DMS153 treated with DMSO at 0.1 percent for 48 hours (cell line): ENCODE data around the gene MZB1.
"Not testable (repeated sequence)": the region's sequence is repeated elsewhere in the genome, so short reads cannot be mapped to it uniquely, and the experiment has no call there.

Experiments
- DNase-seq: peaks from one replicate; lab custom pipeline; 2025; ENCODE audit not compliant: unreplicated experiment; lab: John Stamatoyannopoulos, UW

The MZB1 gene

DNA sequence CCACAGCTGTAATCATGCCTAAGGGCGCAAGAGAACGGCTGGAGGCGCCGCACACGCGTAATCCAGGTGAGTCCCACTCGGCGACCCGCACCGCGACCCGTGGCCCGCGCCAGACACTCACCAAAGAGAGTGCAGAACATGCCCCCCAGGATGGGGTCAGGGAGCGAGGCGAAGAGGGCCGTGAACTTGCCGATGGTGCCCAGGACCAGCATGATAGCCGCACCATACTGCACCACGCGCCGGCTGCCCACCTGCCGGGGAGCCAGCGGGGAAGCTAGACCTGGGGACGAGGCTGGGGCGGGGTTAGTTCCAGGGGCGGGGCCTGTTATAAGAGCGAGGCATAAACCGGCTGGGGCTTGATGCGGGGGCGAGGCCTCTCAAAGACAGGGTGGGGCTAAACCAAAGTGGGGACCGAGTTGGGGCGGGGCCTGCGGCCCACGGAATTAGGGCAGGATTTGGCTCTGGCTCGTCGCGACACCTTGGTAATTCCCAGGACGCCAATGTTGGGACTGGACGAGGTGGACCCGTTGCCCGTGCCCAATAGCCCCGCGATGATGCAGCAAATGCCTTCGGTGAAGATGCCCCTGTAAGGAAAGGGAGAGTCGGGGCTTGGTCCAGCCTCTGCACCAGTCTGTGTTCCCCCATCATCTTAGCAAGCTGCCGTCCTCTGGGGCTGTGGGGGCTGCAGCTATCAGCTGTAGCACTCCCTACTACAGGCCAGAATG is 11.4 kb downstream of the MZB1 start:
- DNase-seq, result no peak

DNA sequence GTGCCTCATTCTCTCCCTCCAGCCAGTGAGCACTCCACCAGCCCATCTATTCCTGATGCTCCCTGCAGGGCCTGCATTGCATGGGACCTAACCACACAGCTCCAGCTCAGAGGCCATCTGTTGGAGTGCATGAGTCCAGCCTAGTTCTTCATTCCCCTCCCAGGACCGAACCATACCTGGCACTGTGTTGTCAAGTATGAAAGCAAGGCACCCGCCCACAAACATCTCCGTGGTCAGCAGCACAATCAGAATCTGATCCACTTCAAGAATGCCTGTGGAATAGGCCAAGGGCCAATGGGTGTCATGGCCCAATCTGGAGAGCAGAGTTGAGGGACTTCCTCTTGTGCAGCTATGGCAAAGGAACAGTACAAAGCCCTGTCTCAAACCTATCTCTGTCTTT is 12.5 kb downstream of the MZB1 start:
- no peak for DNase-seq

DNA sequence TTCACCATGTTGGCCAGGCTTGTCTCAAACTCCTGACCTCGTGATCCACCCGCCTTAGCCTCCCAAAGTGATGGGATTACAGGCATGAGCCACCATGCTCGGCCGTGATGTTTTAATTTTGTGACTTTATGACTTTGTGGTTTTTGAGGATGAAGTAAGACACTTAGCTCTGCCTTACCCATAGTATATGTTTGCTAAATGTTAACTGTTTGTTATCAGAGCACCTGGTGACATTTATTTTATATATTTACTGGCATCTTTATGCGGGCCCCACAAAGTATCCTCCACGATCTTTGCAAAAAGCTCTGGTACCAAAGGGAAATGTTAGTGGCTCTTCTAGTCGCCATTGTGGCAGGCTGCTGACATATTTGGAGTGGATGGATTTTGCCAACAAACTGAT is 13.3 kb downstream of the MZB1 start:
- DNase-seq, result no peak

DNA sequence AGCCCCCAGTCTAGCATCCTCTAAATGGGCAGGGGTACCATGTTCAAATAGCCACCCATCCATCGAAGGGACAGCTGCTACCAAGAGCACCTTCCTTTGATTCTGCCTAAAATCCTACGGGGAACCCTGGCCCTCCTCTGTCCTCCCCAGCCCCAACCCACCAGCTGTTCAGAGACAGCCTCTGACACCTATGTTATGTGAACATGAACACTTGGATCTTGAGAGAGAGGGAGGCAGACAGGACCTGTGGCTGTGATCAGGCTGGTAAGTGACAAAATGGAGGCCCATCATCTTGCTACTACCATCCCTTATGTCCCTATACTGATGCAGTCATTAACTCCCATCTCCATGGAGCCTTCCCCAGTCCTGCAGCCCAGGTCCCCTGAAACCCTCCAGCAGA is 14.8 kb downstream of the MZB1 start:
- no peak for DNase-seq

DNA sequence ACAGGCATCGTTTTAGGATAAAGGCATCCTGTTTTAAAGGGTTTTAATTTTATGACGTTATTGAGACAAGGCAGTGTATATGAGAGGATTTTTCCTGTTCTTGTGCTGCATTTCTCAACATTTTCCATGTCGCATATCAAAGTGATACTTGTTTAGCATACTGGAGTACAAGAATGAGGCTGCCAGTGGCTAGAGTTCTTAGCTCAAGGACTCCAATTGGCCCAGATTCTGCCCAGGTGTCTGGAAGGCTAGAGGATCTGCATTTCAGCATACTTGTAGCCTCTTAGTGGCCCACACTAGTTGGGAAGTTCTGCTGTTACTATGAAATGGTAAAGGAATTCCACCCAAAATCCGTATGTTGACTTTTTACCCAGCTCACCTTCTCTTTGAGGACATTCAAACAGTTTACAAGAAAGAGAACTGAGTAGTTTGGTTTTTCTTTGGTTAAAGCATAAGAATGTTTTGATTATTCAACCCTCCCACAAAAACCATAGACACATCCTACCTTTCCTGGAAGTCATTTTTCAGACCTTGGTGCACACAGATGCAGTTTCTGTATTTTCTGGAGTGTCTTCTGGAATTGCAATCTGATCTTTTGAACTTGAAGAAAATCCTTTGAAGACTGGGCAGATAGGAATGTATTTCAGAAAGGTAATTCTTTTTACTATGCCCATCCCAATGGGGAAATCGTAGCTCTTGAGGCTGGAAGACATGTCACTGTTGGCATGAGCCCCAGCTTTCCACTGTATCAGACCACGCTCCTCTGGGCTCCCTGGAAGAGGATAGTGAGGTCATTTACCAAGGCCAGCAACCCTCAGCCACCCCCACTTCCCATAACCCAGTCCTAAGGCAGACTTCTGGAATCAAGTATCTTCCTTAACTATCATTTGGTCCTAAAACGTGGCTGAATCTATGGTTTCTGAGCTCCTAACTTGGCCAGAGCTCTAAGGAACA is 18.0 kb downstream of the MZB1 start:
- no peak for DNase-seq

DNA sequence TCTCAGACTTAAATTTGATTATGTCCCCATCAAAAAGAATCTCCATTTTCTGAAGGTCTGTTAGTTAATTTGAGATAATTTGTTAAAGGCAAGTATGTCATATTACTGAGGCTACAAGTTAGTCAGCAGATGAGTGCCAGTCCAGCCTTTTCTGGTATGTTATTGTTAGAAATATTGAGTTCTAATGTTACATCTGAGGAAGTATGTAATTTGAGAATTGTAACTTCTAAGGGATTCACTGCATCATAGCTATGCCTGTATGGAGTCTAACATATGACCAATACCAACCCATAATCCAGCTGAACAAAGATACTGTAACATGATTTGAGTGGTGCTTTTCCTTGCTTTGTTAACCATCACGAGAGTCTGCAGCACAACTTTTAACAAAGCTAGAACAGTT is 20.5 kb downstream of the MZB1 start:
- DNase-seq, result no peak

DNA sequence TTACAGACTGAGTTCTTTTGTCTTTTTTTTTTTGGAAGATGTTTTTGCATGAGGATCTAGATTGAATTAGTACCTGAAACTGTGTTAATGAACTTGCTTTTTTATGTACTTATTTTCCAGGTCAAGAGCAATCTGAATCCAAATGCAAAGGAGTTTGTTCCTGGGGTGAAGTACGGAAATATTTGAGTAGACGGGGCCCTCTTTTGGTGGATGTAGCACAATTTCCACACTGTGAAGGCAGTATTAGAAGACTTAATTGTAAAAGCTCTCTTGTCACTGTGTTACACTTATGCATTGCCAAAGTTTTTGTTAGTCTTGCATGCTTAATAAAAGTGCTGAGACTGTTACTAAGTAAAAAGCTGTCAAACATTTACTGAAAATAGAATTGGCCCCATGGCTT is 21.1 kb downstream of the MZB1 start:
- no peak for DNase-seq

DNA sequence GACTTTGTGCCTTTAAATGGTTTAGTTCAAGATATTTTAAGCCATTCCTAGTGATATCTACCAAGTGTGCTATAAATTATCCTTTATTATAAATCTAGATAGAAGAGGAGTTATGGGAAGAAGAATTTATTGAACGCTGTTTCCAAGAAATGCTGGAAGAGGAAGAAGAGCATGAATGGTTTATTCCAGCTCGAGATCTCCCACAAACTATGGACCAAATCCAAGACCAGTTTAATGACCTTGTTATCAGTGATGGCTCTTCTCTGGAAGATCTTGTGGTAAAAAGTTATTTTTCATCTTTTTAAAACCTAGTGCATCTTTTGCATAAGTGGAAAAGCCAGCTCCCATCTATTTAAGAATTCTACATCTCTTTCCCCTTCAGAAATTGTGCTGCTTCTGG is 25.2 kb downstream of the MZB1 start:
- DNase-seq, result no peak

DNA sequence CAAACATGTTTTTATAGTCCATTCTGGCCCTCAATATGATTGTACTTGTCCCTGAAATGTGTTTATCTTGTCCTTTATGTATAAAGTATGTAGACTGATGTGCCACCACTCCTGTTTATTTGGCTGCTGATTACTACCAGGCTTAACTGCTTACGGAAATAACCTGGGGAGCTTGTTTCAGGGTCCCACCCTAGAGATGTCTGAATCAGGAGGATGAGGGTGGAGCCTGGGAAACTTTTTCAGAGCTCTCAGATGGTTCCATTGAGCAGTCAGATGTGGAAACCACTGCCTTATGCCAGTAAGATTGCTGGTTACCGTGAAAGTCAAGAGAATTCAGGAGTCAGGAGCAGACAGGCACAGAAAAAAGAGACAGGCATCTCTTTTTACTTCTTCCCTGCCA is 25.8 kb downstream of the MZB1 start:
- no peak for DNase-seq

DNA sequence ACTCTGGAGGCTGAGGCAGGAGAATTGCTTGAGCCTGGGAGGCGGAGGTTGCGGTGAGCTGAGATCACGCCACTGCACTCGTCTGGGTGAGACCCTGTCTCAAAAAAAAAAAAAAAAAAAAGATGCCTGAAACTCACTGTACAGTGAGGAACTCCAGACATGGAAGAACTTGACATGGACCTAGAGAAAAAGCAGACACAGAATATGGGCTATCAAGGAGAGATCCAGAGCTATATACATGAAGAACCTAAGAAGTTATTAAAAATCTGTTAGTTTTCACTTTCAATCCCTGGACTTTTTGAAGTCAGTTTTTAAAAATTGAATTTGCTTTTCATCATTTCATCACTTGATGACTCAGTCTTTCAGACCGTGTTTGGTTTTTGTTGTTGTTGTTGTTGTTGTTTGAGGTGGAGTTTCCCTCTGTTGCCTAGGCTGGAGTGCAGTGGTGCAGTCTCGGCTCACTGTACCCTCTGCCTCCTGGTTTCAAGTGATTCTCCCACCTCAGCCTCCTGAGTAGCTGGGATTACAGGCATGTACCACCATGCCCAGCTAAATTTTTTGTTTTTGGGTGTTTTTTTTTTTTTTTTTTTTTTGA is 27.8 kb downstream of the MZB1 start:
- DNase-seq, result no peak

DNA sequence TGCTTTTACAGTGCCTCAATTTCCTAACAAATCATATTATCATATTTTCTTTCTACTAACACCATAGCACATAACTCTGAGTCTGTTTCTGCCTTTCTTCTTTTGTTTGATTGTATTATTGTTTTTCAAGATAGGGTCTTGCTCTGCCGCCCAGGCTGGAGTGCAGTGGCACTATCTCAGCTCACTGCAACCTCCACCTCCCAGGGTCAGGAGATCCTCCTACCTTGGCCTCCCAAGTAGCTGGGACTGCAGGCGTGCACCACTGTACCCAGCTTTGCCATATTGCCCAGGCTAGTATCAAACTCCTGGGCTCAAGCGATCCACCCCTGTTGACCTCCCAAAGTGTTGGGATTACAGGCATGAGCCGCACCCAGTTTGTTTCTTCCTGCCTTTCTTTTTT is 29.3 kb downstream of the MZB1 start:
- DNase-seq, result no peak

DNA sequence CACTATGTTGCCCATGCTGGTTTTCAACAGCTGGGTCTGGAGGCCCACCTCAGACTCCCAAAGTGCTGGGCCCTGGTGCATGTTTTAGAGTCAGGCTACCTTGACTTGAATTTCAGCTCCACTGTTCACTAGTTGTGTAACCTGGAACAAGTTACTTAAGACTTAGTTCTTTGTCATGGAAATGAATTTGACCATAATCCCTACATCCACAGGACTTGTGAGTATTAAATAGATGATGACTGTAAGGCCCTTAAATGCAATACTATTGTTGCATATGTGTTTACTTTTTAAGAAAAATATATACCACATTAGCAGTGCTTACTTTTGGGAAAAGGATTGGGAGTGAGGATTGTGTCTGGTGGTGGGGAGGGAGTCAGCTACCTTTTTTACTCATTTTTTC is 31.6 kb downstream of the MZB1 start:
- DNase-seq, result no peak

DNA sequence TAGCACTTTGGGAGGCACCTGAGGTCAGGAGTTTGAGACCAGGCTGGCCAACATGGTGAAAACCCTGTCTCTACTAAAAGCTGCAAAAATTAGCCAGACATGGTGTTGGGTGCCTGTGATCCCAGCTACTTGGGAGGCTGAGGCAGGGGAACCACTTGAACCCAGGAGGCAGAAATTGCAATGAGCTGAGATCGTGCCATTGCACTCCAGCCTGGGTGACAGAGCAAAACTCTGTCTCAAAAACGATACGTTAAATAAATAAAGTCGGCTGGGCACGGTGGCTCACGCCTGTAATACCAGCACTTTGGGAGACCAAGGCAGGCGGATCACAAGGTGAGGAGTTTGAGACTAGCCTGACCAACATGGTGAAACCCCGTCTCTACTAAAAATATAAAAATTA is 33.8 kb downstream of the MZB1 start:
- DNase-seq, result not testable (repeated sequence)

DNA sequence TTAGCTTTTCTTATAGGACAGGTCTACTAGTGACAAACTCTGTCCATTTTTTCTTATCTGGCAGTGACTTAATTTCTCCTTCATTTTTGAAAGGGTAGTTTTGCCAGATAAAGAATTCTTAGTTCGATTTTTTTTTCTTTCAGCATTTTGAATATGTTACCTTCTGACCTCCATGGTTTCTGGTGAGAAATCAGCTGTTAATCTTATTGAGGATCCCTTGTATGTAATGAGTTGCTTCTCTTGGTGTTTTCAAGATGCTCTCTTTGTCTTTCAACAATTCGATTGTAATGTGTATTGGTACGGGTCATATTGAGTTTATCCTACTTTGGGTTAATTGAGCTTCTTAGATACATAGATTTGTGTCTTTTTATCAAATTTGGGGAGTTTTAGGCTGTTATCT is 35.5 kb downstream of the MZB1 start:
- no peak for DNase-seq

DNA sequence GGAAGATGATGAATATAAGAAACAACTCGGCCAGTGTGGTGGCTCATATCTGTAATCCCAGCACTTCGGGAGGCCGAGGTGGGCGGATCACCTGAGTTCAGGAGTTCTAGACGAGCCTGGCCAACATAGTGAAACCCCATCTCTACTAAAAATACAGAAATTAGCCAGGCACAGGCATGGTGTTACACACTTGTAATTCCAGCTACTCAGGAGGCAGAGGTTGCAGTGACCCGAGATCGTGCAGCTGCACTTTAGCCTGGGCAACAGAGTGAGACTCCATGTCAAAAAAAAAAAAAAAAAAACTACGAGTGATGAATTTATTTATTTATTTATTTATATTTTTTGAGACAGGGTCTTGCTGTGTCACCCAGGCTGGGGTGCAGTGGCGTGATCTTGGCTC is 41.9 kb downstream of the MZB1 start:
- DNase-seq, result not testable (repeated sequence)

DNA sequence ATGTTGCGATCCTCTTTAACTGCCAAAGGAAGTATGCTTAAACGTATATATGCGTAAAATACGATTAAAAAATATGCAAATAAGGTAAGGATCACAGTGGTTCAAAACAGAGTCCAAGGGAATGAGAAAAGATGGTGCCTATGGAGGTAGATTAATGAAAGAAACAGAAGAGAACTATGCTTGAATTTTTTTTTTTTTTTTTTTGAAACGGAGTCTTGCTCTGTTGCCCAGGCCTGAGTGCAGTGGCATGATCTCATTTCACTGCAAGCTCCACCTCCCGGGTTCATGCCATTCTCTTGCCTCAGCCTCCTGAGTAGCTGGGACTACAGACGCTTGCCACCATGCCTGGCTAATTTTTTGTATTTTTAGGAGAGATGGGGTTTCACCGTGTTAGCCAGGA is 44.3 kb downstream of the MZB1 start:
- not testable (repeated sequence) for DNase-seq

DNA sequence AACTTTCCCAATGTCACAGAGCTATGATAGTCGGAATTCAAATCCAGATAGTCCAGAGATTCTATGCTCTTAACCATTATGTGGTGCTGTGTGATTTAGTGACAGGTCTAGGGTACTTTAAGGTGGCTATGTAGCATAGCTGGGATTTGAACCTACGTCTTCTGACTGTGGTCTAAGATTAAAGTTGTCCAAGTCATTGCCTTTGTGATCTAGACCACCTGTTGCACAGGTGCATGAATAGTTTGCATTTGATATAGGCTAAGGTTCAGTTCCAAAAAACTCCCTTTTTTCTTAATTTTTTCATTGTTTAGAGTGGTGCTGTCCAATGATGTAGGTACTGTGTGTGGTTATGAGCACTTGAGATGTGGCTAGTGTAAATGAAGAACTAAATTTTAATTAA is 45.5 kb downstream of the MZB1 start:
- DNase-seq, result no peak

DNA sequence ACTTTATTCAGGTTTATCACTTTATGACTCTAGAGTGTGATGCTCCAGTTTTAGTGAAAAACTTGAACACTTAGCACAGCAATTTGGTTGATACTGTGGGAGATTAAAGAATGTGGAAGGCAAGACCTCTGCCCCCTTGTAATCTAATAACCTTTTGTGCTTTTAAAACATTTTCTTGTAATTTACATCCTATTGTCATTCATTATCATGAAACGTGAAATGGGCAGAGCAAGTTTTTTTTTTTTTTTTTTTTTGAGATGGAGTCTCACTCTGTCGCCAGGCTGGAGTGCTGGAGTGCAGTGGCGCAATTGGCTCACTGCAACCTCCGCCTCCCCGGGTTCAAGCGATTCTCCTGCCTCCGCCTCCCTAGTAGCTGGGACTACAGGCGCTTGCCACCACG is 46.2 kb downstream of the MZB1 start:
- no peak for DNase-seq

DNA sequence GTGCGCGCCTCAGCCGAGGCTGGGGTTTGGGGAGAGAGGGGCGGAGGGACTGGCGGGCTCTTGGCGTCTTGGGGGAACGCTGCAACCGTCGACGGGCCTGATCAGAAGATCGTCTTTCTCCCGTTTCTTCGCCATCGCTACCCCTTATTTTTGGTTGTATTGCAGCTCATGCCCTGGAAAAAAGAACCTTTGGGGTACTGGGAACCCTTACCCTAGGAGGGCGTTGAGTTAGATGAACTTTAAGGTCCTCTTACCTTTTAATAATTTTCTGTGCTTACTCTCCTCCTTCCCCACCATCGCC is 47.3 kb downstream of the MZB1 start:
- DNase-seq, result no peak

DNA sequence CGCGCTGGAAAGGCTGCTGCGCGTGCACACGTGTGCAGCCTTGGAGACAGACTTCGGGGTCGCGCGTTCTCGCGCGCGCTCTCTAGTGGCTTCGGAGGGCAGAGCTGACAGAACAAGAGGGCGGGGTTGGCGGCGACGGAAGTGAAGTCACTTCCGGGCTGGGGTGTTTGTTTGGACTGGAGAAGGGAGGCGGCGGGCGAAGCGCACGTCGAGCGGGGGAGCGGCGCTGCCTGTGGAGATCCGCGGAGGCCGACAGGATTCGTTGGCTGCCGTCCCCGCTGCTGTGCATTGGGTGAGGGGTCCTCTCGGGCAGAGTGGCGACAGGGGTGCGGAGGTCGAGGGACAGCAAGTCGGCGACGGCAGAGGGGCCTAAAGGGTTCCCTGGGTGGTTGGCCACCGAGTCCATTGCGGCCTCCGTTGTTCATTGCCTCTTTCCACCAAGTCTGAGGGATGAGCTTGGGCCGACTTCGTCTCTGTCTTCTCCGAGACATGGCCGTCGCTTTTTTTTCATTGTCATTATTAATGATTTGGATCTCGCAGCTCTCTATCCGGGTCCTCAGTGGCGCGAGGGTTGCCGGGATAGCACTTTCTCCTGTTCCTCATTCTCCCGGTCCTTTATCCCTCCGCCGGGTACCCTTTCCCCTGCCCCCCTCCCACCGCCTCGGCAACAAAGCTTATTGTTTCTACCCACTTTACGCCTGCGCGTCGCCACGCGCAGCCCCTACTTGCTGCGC is 47.9 kb downstream of the MZB1 start, which contains the start of gene PAIP2:
TSS of gene PAIP2 (plus strand) at position 166 of the 734 bp plus-strand sequence. CDS start 21,931 bp downstream, outside the sequence.
- peak; percentile 61 for DNase-seq

DNA sequence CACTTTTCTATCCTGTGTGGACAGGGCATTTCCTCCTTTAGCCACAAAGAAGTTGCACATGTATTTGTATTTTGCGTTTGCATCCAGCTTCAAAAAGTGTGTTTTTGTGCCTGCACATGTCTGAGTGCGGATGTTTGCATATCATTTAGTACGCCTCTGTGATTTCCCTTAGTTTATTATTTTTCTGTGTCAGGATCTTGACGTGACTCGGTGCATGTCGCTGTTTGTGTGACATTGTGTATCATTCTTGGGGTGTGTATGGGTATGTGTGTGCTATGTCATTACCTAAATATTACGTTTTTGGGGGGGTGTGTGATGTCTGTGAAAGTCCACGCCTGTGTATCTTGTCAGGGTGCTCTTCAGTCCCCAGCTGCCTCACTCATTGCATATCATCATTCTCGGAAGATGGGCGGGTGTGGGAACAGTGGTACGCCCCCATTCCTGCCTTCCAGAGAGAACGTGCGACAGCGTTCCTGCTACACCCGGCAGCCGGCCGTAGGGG is 48.5 kb downstream of the MZB1 start:
- DNase-seq, result no peak
